T-helper 2 cell treated with Interferon-gamma antibody and Interleukin-4, amounts not matched to agents 100 ng/mL and 5 ng/mL, for 36 hours (primary cell): ENCODE data around the gene LGALS7B. TPM values are rescaled to one million over a fixed set of nuclear protein-coding genes. Genes with fewer than 3 reads are reported as not detected.
"Not testable (repeated sequence)": the region's sequence is repeated elsewhere in the genome, so short reads cannot be mapped to it uniquely, and the experiment has no call there.

Experiments used
- intact Hi-C: fragments of 100-400 bp; cut with micrococcal nuclease; formaldehyde crosslinking; loops from one replicate; pipeline ENCODE4 v1.15.1; 2023
- total RNA-seq: library from RNA; stranded (reverse); gene quantifications from 2 replicates; pipeline ENCODE4 v1.2.3, GENCODE V29; 2022

The LGALS7B gene
- total RNA-seq, 1 donor from 2014 or later = not detected

DNA sequence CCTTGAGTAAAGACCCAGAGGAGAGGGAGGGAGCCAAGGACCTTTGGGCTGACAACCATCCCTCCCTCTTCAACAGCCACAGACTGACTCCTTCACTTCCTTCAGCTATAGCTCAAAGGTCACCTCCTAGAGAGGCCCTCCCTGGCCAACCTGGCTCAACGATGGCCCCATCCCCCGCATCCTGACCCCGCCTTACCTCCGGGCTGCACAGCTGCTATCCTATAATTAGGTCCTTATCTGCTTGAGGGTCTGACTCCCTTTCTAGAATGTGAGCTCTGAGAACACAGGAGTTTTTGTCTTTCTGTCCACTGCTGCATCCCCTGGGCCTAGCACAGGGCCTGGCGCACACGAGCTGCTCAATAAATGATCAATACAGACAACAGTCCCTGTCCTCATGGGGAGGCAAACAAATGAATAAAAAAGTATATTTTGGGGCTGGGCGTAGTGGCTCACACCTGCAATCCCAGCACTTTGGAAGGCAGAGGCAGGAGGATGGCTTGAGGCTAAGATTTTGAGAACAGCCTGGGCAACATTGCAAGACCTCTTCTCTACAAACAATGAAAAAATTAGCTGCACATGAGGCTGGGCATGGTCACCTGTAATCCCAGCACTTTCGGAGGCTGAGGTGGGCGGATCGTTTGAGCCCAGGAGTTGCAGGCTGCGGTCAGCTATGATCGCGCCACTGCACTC is 30.4 kb downstream of the LGALS7B start:
- intact Hi-C loops = no loop called here

DNA sequence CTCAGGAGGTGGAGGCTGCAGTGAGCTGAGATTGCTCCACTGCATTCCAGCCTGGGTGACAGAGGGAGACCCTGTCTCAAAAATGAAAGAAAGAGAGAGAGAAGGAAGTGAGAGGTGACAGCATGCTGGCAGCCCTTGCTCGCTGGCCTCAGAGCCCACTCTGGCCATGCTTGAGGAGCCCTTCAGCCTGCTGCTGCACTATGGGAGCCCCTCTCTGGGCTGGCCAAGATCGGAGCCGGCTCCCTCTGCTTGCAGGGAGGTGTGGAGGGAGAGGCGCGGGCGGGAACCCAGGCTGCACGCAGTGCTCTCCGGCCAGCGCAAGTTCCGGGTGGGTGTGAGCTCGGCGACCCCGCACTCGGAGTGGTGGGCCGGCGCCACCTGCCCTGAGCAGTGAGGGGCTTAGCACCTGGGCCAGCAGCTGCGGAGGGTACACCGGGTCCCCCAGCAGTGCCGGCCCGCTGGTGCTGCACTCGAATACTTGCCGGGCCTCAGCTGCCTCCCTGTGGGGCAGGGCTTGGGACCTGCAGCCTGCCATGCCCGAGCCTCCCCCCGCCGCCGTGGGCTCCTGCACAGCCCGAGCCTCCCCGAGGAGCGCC is 32.3 kb downstream of the LGALS7B start:
- intact Hi-C loops = not testable (repeated sequence)

DNA sequence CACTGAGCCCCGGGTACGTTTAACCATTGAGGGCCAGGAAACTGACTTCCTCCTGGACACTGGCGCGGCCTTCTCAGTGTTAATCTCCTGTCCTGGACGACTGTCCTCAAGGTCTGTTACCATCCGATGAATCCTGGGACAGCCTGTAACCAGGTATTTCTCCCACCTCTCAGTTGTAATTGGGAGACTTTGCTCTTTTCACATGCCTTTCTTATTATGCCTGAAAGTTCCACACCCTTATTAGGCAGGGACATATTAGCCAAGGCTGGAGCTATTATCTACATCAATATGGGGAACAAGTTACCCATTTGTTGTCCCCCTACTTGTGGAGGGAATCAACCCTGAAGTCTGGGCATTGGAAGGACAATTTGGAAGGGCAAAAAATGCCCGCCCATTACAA is 36.9 kb downstream of the LGALS7B start:
- intact Hi-C loops = not testable (repeated sequence)

DNA sequence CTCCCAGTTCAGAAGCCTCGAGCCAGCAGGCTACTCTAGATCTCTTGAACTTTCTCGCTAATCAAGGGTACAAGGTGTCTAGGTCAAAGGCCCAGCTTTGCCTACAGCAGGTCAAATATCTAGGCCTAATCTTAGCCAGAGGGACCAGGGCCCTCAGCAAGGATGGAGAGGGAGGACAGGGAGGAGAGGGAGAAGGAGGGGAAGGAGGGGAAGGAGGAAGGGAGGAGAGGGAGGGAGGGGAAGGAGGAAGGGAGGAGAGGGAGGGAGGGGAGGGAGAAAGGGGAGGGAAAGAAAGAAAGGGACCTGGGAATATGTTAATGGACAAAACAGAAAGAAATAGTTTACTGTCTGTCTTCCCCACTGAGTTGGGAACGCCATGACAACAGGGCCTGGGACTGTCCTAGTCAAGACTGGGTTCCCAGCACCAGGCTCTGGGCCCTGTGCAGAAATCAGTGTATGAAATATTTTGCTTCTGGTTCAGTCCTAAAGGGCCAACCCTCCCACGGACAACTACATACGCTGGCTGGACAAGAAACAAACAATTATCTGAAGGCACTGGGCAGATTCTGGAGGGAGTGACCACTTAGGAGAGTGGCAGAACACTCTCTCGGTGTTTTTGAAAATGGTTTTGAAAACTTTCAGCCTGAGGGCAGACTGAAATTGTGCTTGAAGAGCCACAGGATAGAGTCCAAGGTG is 38.0 kb downstream of the LGALS7B start:
- intact Hi-C loops = no loop called here

DNA sequence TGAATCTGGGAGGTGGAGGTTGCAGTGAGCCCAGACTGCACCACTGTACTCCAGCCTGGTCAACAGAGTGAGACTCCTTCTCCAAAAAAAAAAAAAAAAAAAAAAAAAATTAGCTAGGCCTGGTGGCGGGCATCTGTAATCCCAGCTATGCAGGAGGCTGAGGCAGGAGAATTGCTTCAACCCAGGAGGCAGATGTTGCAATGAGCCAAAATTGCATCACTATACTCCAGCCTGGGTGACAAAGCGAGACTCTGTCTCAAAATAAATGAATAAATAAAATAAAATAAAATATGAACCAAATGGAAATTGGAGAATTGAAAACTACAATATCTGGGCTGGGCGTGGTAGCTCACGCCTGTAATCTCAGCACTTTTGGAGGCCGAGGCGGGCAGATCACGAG is 40.2 kb downstream of the LGALS7B start:
- intact Hi-C loops = not testable (repeated sequence)

DNA sequence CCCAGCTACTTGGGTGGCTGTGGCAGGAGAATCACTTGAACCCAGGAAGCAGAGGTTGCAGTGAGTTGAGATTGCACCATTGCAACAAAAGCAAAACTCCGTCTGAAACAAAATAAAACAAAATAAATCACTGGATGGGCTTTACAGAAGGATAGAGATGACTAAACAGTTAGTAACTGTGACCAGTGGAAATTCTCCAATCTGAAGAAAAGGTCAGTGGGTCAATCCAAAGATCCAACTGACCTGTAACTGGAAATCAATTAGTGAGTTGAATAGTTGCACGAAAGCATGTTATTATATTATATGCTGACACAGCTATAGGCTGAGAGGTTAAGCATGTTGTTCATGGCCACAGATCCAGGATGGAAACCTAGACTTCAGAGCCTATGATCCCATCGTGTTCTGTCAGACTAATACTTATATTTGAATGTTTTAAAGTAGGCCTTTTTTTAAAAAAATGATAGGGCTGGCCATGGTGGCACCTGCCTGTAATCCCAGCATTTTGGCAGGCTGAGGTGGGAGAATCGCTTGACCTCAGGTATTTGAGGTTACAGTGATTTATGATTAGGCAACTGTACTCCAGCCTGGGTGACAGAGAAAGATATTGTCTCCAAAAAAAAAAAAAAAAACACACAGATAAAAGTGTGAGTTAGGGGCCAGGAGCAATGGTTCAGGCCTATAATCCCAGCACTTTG is 41.2 kb downstream of the LGALS7B start:
- intact Hi-C loops = no loop called here

DNA sequence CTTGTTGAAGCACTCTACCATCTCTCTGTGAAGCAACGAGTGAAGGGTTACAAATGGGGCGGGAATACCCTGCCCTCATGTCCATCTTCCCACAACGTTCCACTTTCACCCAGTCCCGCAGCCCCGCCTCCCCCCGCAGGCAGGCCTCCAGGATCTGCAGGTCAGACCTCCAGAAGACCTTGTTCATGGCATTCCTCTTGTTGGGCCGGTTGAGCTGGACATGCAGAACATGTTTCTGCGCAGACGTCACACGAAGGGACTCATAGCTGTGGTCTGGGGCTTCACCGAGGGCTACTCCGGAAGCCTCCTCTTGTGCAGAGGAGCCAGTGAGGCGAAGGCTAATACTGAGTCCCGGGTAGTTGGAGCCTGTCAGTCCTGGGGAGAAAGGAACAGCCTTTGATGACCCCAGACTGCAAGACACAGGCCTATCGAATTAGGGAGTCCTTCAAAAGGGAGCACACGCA is 42.2 kb downstream of the LGALS7B start:
- intact Hi-C loops = loop anchor here (1.0 kb wide), 6 partner anchors 11 to 99 kb away; partner anchors contain the start of genes MRPS12, NFKBIB, SARS2 and SIRT2

DNA sequence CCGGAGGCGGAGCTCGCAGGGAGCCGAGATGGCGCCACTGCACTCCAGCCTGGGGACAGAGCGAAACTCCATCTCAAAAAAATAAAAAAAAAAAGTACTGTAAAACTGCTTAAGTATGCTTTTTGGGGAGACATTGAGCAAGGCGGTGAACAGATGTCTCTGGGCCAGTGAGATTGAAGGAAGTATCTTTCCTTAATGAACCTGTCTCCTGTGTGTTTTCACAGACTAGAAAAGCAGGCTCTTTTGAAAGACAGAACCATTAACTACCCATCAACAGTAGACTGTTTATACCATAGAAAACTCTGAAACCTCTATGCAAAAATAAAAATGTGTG is 44.1 kb downstream of the LGALS7B start:
- intact Hi-C loops = loop anchor here (2.0 kb wide), 1 partner anchor 46 kb away; the partner anchor contains the start of gene RINL

DNA sequence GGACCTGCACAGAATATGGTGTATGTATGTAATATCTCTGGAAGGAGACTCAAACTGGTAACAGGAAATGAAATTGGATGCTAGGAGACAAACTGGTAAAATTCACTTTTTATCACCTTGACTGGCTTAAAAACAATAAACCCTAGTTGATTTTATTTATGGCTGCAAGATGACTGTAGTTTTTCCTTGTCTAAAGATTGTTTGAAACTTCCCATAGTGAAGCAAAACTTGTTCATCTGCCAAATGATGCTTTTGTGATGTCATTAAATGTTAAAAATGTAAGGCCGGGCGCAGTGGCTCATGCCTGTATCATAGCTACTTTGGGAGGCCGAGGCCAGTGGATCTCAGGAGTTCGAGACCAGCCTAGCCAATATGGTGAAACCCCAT is 45.1 kb downstream of the LGALS7B start:
- intact Hi-C loops = no loop called here

DNA sequence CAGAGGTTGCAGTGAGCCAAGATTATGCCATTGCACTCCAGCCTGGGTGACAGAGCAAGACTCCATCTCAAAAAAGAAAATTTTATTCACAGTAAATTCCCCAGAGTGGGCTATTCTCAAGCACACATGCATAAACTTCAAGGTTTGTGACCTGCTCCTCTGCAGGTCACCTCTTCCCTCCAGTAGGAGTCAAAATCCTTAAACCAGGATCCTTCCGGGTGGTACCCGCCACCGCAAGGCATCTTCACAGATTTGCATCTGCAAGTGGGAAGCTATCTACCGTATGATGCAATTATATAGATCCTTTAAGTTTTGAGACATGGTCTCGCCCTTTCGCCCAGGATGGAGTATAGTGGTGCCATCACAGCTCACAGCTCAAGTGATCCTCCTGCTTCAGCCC is 45.6 kb downstream of the LGALS7B start:
- intact Hi-C loops = no loop called here

DNA sequence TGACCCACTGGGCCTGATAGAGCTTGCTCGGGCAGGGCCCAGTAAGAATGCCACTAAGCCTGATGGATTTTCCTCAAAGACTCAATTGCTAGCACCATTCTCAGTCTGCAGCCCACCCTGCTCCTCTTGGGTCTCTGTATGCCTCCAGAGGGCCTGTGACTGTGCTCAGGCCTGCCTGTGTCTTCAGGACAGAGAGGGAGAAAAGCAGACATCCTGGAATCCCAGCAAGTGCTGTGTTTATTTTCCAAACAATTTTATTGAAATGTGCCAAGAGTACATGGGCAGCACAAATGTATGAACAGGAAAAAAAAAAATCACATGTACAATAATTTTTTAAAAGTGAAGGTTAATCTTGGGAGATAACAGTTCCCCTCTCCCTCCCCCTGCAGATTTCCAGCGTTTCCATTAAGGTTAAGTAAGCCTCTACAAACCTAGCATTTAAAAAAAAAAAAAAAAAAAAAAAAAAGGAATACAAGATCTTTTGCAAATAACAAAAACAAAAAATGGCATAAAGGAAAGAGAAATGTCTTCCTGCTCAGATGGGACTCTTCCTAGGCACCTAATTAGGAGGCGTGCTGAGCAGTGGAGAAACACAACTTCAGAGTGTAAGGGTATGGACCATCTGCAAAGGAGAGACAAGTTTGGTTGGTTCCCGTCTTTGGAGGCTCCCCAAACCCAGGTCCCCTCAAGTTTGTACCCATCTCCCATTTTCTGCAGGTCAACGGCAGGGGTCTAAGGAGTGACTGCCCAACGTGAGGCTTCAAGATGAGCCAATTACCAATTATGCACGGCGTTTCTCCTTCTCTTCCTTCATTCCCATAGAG is 47.4 kb downstream of the LGALS7B start:
- intact Hi-C loops = no loop called here

DNA sequence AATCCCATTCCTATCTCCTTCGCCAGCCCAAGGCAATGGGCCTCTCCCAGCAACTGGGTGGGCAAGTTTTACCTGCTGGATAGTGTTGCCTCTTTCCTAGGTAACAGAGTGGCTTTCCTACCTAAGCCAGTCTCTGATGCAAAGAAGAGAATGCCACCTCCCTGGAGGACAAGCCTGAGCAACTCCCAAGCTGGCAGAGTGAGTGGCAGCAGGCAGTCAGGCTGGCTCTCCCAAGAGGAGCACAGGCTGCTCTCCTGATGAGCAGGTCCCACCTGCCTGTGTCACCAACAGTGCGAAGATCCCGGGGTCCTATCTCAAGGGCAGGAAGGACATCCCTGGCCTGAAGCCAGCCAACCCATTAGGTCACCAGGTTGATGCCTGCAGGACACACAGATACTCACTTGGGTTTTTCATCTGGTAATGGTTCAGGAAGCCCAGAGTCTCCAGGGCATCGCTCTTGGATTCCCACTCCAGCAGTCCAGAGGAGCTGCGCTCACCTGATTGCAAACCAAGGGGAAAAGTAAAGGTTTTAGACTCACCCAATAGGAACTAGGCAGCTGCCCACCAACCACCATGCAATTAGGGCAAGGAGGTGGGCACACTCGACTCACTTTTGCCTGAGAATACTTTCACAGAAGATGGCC is 48.1 kb downstream of the LGALS7B start:
- intact Hi-C loops = no loop called here

DNA sequence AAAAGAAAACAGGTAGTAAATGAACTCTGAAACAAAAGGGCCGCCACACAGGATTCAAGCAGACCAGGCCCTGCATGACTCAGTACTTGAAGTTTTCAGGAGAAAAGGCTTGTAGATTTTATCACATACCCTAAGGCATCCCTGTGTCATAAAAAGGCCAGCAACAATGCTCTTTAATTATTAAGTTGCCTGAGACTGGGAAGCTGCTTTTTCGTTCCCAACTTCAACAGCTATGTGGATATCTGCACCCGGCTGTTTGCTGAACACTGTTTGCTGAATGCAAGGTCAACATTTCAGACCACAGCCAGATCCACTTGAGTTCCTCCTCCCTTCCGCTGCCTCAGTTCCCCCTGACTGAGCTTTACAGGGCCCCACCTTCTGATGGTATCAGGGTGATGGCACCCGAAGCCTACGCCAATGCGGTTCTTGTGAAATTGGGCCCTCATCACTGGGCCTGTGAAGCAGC is 48.7 kb downstream of the LGALS7B start:
- intact Hi-C loops = no loop called here

DNA sequence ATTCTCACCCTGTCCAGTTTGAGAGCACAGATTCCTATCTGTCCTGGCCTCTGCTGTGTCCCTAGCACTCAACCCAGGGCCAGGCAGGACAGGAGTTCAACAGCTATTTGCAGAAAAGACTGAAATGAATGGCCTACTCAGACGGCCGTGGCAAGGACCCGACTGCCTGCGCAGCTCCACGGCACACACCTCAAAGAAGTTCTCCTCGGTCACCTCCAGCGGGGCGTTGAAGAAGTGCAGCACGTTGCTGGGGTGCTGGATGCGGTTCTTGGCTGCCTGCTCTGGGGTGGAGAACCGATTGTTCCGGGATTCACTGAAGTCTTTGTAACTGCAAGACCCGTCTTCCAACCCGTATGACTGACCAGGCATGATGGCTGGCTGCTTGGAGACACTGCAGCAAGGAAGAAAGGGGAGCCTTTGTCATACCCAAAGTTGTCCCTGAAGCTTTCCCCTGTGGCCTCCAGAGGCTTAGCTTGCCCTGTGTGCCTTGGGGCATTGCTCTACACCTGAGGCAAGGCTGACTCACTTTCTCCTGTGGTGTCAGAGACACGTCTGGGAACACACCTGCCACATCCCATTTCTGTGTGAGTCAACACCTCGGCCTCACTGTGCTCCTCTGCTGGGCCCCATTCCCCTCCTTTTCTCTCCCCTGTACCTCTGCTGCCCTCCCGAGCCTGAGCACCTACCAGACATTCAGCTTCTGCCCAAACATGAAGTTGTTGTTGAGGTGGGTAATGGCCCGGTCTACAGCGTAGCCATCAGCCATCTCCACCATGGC is 49.4 kb downstream of the LGALS7B start:
- intact Hi-C loops = no loop called here

DNA sequence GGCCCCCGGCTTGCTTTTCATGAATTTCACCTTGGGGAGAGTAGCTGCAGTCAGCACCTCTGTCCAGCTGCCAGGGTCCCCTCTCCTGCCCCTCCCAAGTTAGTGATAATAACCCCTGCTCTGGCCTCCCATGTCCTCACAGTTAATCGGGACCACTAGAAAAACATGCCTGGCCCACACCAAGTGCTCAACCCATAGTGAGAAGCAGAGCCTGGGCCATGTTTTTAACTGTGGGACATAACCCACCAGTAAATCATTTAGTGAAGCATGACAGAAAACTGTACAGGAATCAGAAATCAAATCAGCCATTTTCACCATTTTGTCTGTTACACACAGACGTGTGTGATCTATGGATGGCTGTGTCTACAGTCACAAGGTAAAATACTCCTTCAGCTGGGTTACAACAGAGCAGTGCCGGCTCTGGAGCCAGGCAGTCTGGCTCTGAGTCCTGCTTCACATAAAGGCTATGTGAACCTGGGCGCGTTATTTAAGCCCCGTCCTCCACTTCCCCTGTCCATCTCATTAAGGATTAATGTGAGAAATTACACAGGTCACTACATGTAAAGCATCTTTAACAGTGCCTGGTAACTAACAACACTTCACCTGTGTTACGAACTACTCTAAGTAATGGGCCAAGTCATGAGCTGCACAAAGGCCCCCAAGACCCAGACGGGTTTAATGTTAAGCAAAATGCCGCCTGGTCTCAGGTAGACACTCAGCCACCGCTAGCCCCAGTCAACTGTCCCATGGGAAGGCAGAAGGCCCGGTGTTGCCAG is 50.2 kb downstream of the LGALS7B start:
- intact Hi-C loops = no loop called here

DNA sequence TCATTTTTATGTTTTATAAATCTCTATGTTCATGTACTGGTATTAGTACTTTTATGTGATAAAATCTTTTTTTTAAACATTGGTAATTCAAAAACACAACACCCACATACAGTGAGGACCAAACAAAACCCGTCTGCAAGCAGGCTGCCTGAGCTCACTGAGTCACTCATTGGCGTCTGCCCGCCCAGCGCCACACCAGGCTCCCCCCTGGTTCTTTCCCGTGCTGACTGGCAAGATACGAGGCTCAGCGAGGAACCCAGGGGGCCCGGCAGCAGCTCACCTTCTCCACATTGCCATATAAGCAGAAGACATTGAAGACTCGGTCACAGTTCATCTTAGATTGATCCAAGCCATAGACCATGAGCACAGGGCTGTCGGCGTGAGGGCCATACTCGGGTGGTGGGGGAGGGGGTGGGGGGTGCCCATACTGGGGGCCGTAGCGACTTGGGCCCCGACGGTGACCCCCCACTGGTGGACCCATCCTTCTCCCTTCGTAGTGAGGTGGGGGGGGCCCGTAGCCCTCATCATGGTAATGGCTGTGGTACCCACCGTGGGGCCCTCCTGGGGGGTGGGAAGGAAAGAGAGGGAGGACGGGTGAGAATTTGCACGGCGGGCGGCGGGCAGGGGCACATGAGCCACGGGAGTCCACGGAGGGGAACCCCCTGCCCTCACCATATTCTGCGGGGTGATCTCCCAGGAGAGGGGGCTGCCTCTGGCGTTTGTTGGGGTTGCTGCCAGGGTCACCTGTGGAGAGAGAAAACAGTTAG is 51.0 kb downstream of the LGALS7B start:
- intact Hi-C loops = no loop called here

DNA sequence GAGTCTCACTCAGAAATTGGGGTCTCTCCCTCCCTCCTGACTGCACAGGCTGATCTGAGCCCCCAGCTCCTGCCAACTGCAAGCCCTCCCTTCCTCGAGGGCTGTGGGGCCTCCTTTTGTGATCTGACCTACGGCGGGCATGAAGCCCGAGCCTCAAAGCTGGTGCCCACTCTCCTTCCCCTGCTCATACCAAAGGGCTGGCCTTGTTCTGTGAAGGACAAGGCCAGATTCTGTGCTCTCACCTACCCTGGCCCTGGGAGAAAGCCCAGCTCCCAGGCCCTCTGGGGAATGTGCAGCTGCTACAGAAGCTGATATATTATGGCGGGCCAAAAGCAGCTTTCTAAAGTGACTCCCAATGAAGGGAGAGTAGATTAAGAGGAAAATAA is 51.6 kb downstream of the LGALS7B start:
- intact Hi-C loops = no loop called here
